ENCODE data around the gene SMAD4. TPM values are rescaled to one million over a fixed set of nuclear protein-coding genes. Genes with fewer than 3 reads are reported as not detected.

Gene SMAD4
- total and polyA plus RNA-seq, 2 of the 13 experiments (the other 11 are each of a cell fraction or from before 2014, with no cell fraction given): 70.2 to 72.0 TPM

GRCh38 chr18:51029694-51030536 lies at the start of gene SMAD4 (continued):
- TF ChIP-seq ZBTB44 (CRISPR knock-in tag; IDR thresholded peaks at IDR 0.05): 0 out of 2 replicates have a peak, but pooled peaks have one; percentile 35
- TF ChIP-seq ZBTB10 (CRISPR knock-in tag; IDR thresholded peaks at IDR 0.05; ENCODE audit: borderline replicate concordance): 0 out of 2 replicates have a peak, but pooled peaks have one; percentile 49
- no peak for TF ChIP-seq ZEB1 (IDR thresholded peaks at IDR 0.05; ENCODE audit: insufficient replicate concordance, low read depth)
- peak; percentile 88; the same call in 1 of the 2 replicates for TF ChIP-seq PRMT3 (CRISPR knock-in tag; IDR thresholded peaks at IDR 0.05; ENCODE audit: borderline replicate concordance, low read depth)
- TF ChIP-seq ARNTL (CRISPR knock-in tag; IDR thresholded peaks at IDR 0.05): 0 out of 2 replicates have a peak, but pooled peaks have one; percentile 26
- no peak for TF ChIP-seq HOXD1 (CRISPR knock-in tag; IDR thresholded peaks at IDR 0.05)
- TF ChIP-seq GATAD1 (CRISPR knock-in tag; IDR thresholded peaks at IDR 0.05): peak; percentile 79
- peak; percentile 74 for TF ChIP-seq HDAC1 (CRISPR knock-in tag; IDR thresholded peaks at IDR 0.05)
- peak; percentile 75 for TF ChIP-seq KDM5B (CRISPR knock-in tag; IDR thresholded peaks at IDR 0.05; ENCODE audit: borderline replicate concordance)
- TF ChIP-seq ZNF782 (CRISPR knock-in tag; IDR thresholded peaks at IDR 0.05; ENCODE audit: borderline replicate concordance): 0 out of 2 replicates have a peak, but pooled peaks have one; percentile 22
- 0 out of 2 replicates have a peak, but pooled peaks have one; percentile 48 for TF ChIP-seq THRA (CRISPR knock-in tag; IDR thresholded peaks at IDR 0.05; ENCODE audit: borderline replicate concordance)
- no peak for TF ChIP-seq SMYD3 (CRISPR knock-in tag; IDR thresholded peaks at IDR 0.05)
- TF ChIP-seq ZNF383 (CRISPR knock-in tag; IDR thresholded peaks at IDR 0.05; ENCODE audit: borderline replicate concordance): no peak
- TF ChIP-seq ZNF687 (CRISPR knock-in tag; IDR thresholded peaks at IDR 0.05): peak; percentile 95
